Stimulated activated CD4-positive, alpha-beta T cell treated with anti-CD3 and anti-CD28 coated beads, TNF-alpha, amount 100 ng/mL, for 24 hours (primary cell): ENCODE measurements around the gene VWC2L.

Experiments
- DNase-seq, 3 experiments: peaks; one replicate each; pipeline ENCODE4 v3.0.0-alpha.2; 2020; ENCODE audit warnings: low read depth in 3 of 3

The VWC2L gene

DNA sequence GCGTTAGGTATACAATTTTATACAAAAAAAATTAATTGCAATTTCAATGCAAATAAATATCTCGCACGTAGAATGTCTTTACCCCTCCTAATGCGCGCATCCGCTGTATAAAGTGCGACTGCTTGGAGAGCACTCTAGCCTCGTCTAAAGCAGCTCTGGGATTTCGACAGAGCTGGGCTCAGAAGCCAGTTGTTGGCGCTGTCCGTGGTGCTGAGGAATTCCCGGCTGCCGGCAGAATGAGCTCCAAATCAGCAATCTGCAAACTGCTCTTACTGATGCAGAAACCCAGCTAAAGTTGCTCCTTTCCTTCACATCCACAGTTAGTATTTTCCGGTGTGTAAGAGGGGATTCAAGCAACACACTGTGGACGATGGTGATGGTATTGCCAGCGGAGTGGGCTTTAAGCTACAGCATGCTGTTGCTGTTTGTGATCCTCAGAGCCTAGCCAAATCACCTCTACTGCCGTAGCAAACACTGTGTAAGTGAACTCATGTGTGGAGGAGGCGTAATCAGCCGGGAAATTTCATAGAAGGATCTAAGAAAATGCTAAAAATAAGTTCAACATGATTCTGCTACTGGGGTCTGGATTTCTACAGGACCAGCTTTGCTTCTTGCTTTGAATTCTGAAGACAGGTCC, at the start of gene VWC2L:
Gene VWC2L, plus strand, starts transcription at position 137 of the 637 bp plus-strand sequence. CDS start 3,140 bp downstream, outside the sequence.
- peak in 1 of 3 experiments; percentile 16 for DNase-seq

DNA sequence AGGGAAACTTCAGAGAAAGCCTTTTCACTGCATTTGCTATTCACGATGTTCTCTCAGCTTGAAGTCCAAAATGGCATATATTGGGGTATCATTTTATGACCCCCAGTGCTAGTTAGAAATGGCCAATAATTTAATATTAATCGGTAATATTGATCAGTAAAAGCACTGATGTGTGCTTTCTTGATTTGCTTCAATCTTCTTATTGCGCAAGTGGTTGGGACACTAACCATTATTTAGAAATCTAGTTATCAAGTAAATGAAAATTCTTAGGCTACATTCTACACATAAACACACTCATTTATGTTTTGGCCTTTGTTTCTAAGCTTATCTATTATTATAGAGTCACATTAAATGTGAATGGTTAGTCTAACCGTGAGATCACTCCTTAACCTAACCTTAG, 49.7 kb upstream of the VWC2L start:
- no peak for DNase-seq

DNA sequence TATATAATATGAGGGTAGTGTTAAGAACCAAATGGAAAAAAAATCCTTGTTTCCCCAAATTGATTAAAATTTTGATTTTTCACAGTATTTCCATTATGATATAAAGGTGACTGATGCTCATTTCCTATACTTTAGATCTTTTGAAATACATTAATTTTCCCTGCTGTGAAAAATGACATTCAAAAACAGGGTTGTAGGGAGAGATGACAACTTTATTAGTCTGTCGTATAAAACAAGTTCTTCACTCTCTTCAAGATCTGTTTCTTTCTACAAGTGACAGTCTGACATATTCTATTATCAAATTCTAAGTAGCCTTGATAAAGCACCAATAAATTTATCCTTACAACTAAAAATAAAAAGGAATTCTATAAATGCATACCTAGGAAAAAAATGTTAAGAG, 45.3 kb upstream of the VWC2L start:
- DNase-seq, result no peak

DNA sequence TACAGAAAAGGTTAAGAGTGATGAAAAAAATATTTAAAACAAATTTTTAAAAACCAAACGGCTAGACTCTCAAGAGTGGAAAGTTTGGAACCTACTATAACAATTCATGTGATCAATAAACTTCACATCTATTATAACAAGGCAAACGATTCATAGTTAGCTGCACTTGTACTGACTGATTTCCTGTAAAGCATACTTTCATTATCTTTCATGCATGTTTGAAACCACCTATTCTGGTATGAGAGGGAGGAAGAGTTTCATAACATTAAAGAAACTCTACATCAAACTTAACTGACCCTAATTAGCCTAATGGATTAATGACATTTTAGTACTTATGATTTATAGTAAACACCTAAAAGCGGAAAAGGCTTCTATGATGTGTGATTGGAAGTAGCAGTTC, 43.7 kb upstream of the VWC2L start:
- DNase-seq, result no peak

GRCh38 chr2:214376618-214377285, 34.1 kb upstream of the VWC2L start:
- no peak for DNase-seq

DNA sequence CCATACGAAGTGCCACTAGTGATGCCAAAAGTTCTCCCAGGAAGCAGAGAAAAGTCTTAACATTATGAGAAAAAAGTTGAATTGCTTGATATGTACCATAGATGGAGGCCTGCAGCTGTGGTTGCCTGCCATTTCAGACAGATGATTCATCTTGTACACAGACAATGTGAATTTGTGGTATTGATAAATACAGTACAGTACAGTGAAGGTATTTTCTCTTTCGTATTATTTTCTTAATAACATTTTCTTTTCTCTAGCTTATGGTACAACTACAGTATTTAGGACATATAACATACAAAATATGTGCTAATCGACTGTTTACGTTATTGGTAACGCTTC, 33.6 kb upstream of the VWC2L start:
- no peak for DNase-seq

DNA sequence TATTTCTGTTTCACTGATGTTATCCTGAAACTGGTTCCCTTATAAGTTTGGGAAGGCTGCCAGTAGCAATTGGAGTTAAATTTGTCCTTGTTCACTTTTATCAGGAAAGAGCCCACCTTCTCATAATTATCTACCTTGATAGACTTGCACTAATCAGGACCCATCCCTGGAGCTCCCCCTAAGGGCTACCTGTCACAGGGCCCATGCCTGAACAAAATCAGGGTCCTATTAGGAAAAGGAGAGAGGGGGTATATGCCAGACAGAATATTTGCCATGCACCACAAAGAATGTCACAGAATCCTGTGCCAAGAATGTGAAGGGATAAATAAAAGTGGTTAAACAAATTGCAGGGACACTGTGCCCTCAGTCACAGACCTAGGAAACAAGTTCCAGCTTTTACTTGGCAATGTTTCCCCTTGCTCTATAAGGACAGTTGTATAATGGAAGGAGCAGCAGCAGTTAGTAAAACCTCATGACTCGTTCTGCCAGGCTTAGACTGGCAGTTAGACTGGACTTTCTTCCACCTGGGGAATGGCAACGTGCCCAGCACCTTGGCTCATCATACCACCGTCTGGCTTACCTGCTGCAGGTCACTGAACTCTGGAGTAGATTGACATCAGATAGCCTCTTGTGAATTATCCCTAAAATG, 32.3 kb upstream of the VWC2L start:
- no peak for DNase-seq

DNA sequence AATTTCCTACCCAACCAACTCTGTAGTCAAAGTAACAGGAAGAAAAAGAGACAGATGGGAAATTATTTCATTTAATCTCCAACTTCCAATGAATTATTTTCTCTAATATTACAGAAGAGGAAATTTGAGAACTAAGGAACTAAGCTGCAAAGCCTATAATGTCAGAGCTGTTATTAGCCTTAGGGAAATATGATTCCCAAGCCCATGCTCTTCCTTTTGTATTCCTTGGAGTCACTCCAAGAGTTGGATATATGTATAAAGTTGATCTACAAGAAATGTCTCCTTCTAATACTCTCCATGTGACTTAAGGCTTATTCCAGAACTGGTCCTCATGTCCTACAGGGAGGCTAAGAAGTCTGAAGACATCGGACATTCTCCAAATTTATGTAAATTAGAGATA, 31.6 kb upstream of the VWC2L start:
- no peak for DNase-seq

- DNase-seq, result no peak
Observed at GRCh38 chr2:214380681-214381080, 30.2 kb upstream of the VWC2L start.

DNA sequence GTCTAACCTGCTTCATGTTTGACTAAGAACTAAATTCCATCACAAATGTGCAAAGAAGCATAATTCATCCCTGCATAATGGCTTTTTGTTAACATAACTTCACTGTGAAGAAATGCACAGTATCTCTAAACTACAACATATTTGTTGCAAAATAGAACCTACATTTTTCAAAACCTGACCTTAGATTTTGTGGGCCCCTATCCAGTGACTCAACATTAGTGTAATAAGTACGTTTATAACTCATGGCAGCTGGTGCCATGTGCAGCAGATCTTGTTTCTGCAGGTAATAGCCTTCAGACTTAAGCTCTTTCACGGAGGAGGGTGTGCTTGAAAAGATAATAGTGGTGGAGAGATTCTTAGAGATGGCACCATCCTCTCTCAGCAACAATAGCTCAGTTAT, 28.6 kb upstream of the VWC2L start:
- no peak for DNase-seq

GRCh38 chr2:214386720-214387119, 24.1 kb upstream of the VWC2L start:
- DNase-seq, result no peak

DNA sequence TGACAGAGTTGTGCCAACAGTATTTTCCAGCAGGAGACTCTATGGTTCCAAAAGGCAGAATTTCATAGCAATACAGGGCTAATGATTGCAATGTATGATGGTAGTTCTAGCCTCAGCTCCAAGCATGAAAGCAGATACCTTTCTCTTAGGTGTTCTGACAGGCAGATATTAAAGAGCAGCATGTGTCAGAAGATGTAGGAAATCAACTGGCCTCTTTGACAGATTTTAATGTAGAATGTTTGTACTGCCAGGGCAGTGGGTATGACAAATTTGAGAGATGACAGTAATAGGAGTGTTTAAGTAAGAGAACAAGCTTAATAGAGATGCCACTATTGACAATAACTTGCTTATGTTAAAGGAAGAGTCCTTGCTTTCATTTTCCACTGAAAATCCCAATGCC, 21.5 kb upstream of the VWC2L start:
- no peak for DNase-seq

GRCh38 chr2:214393796-214394195, 17.1 kb upstream of the VWC2L start:
- DNase-seq, result no peak

DNA sequence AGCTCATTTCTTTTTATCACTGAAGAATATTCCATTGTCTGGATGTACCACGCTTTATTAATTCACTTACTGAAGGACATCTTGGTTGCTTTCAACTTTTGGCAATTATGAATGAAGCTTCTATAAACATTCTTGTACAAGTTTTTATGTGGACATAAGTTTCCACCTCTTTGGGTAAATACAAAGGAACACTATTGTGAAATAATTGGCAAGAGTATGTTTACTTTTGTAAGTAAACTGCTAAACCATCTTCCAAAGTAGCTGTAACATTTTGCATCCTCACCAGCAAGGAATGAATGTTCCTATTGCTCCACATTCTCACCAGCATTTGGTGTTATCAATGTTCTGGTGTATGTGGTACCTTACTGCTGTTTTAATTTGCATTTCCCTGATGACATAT, 15.8 kb upstream of the VWC2L start:
- DNase-seq, result no peak

DNA sequence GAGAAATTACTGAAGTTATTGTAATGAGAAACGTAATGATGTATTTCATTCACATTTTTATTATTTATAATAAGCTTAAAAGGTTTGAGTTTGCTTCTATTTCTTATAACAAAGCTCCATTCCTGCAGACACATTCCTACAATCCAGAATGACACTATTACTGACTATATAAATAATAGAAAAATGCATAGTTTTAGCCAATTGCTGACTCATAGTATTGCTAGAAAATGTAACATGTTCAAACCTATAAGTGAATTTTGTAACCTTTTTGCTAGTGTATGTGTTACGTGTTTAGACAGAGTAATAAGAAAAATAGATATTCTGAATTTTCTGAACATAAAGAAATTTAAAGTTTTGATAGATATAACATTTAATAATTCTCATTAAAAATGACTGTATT, 9.3 kb upstream of the VWC2L start:
- no peak for DNase-seq

DNA sequence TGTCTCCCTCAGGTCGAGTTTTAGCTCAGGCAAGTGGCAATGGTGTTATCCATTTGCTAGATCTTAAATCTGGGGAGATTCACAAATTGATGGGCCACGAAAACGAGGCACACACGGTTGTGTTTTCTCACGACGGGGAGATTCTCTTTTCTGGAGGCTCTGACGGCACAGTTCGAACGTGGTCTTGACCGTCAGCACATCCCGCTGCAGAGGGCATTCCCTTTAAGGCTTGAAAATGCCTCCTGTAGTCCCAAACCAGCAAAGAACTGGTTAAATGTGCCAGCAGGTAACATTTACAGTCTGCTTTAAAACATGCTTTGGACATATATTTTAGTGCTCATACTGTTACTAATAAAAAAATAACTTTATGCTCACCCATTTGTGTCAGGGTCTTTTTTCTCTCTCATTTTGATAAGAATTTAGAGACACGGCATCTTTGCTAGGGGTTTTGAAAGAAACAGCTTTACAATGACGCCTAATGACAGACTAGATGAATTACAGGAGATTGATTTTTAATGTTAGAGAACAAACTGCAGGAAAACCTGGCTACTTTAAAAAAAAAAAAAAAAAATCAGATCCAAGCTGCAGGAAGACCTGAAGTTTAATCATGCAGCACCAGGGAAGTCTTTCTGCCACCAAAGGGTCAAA, 602 bp upstream of the VWC2L start:
- DNase-seq, result no peak

- no peak for DNase-seq
Observed at GRCh38 chr2:214412679-214413078, 1.8 kb downstream of the VWC2L start.

GRCh38 chr2:214436470-214436869, 25.6 kb downstream of the VWC2L start:
- DNase-seq, result no peak

- no peak for DNase-seq
Observed at GRCh38 chr2:214450118-214450894, 39.5 kb downstream of the VWC2L start.

GRCh38 chr2:214451516-214452275, 40.8 kb downstream of the VWC2L start:
- no peak for DNase-seq
